Medulla oblongata (tissue), 1 donor: ENCODE data around the gene ICE1.
"Not testable (repeated sequence)": the region's sequence is repeated elsewhere in the genome, so short reads cannot be mapped to it uniquely, and the experiment has no call there.

ENCODE experiments used
- DNase-seq: peaks from one replicate; pipeline ENCODE4 v3.0.0-alpha.2; 2015; ENCODE audit errors: extremely low spot score

ICE1 gene

DNA sequence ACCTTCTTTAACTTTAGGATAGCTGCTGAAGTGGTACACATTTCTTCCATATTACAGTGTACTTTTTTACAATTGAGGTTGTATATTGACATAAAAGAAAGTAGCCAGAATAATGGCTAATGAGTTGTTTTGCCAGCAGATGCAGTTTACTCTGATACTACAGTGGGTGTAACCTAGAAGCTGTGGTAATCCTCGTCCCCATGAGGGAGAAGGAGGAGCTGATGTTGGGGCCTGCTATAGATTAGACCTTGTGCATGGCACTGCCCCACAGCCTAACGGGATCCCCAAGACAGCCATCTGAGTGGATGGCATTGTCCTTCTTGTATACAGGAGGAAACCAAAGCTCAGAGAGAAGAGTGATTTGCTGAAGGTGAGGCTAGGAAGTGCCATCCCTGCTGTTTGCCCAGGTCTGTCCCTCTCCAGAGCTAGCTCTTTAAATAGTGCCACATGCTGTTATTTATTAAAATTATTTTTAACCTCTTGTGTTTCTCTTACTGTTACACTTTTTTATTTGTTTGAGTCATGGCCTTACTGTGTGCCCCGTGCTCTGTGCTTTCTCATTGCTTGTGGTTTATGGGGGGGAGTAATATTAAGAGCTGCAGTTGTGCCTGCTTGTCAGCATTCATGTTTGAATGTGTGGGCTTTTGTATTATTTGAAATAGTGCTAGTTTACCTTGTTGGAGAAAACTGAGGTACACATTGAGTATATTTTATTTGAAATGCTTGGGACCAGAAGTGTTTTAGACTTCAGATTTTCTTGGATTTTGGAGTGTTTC lies 65.3 kb downstream of the ICE1 start:
- no peak for DNase-seq

DNA sequence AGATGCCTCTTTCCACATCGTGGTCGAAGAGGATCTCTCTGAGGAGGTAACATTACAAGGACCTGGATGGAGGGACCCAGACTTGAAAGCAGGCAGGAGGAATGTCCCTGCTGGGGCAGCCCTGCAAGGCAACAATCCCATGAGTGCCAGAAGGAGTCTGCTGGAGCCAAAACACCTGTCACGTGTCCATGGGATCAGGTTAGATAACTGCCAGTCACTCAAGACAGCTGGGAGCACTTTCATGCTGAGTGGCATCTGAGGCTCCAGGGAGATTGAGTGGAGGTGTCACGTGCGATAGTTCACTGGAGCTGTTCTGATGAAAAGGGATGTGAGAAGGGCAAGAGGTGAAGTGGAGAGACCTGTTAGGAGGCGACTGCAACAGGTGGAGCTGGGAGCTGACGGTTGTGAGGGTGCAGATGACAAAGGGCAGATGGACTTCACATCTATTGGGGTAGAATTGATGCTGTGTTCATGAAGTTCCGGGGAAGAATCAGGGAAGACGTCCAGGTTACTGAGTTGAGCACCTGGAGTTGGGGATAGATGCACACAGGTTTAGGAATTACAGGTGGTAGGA lies 68.4 kb downstream of the ICE1 start:
- DNase-seq: no peak

DNA sequence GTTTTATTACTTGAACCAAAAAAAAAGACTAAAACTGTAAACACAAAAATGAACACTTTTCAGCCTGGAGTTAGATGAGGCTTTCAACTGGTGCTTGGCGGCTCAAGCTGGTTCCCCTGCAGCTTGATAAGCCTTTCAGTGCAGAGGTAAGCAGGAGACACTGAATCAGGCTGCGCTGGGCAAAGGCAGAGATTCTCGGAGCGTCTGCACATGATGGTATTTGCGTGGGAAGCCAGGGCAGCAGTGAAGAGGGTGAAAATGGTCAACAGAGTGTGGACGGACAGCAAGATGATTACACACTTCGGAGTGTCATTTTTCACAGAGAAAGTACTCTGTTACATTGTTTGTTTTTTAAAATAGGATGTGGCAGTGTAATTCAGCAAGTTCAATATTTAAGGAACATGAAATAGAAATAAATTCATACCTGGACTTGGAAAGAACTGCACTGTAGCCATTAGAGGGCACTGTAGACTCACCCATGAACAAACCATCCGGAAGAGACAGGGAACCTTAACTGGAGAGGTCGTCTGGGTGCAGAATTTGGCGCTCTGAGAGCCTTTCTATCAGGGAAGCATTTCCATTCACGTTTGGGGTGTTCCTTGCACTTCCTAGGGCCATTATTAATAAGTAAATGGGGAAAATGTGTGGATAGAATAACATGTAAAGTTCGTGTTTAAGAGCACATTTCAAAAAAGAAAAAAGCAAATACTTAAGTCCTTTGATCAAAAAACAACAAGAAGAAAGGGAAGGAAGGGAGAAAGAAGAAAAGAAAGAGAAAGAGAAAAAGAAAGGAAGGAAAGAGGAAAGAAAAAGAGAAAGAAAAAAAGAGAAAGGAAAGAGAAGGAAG lies 69.8 kb downstream of the ICE1 start:
- DNase-seq: peak; percentile 58

DNA sequence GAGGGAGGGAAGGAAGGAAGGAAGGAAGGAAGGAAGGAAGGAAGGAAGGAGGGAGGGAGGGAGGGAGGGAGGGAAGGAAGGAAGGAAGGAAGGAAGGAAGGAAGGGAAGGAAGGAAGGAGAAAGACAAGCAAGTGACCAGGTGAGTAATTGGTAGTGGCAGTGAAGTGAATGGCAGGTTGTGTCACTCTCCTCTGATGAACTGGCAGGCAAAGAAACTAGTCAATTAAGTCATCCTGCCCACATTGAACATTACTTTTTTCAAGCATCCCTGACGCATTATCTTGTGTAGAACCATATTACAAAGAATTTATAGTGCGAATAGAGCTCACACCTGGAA lies 70.4 kb downstream of the ICE1 start:
- DNase-seq: not testable (repeated sequence)

DNA sequence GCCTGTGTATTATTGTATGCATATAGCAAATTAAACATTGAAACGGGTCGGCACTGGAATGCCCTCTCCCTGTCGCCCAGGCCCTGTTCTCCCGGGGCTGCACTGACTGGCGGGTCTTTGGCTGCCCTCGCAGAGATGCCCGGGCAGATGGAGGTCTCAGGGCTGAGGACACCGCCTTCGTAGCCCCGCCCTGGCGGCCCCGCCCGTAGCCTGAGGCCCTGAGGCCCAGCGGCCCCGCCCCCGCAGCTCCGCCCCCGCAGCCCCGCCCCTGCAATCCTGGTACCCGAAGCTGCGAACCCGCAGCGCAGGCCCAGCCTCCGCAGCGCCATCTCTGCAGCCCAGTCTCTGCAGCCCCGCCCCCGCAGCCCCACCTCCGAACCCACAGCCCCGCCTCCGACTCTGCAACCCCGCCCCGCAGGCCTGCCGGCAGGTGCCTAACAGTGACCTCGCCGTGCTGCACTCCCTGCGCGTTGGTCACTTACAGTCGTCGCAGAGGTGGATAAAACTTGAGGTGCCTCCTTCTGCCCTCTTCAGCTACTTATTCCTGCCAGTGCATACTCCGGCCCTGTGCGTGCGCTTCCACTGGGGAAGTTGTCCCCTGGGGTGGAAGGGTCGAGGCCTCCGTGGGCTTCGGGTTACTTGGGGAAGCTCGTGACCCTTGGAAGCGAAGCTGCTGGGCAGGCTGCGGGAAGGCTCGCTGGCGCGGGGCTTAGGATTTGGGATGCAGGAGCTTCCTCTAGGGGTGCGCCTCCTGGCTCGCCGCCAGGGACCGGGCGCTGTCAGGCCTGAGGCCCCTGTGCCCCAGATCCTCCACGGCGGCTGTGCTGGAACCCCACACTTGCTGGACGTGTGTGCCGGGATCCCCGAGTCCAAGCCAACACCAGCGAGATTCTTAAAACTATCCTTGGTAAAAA lies 72.3 kb downstream of the ICE1 start:
- peak; percentile 41 for DNase-seq

DNA sequence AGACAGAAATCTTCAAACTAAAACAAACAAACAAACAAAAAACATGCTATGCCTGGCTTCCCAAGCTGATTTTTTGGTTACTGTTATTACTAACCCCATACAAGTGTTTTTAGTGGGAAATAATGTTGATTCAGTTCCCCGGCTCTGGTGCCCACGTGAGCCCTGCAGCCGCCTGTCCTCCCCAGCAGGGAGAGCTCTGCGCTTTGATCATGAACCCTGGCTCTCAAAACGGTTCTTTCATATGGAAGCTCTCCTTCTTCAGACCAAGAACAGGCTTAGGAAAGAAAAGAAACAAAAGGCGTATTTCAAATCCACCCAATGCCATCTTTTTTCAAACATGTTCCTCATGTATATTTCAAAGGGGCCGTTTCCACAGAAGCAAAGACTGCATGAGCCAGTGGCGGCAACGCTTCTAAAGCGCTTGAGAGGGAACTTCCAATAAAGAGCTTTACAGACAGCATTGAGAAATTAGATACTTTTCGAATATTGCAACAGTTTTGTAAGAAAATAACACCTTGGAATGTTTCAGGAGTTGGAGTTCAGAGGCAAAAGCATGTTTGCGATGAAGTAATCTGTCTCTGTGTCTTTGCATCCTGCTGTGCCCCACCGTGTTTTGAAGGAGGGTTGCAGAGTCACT lies 74.8 kb downstream of the ICE1 start:
- peak; percentile 79 for DNase-seq

DNA sequence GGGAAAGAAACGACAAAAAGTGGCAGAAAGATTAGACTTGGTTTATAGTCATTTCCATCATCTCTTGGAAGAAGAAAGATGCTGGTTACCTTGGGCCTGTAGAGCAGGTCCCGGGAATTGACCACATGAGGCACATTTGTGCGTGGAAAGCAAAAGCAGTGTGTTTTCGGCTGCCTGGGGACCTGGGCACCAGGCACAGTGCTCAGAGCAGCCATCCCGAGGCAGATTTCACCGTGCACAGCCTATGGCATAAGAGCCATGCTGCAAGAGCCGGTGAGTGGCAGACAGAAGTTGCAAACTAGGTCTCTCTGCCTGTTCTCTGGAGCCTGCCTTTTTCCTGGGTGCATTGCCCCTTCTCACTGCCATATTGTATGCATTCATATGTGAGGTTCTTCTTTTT lies 77.0 kb downstream of the ICE1 start:
- no peak for DNase-seq

DNA sequence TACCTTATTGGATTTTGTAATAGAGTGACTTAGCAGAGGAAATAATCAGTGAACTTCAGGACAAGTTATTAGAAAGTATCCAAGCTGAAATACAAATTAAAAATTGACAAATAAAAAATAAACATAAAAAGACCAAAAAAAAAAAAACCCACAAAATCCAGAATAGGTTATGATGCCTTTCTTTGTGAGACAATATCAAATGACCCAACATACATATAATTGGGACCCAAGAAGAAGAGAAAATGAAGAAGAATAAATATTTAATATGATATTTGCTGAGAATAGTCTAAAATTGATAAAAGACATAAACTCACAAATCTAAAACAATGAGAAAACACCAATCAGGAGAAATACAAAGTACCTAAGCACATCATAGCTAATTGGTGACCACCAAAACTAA lies 81.8 kb downstream of the ICE1 start:
- no peak for DNase-seq

DNA sequence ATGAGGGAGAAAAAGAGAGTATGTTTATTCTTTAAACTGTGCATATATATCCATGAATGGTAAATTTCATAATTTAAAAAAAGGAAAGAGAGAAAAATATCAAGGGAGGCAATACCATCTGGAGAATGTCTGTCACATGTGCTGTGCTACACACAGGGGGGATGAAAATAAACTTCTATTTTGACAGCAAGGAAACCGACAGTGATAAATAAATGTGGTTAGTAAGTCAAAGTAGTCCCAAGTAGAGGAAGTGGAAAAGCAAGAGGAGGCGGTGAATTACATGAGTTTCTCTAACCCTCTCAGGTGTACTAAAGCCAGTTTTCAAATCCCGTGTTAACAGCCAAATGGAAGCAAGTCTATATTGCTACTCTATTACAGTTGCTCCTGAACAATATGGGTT lies 83.3 kb downstream of the ICE1 start:
- no peak for DNase-seq

DNA sequence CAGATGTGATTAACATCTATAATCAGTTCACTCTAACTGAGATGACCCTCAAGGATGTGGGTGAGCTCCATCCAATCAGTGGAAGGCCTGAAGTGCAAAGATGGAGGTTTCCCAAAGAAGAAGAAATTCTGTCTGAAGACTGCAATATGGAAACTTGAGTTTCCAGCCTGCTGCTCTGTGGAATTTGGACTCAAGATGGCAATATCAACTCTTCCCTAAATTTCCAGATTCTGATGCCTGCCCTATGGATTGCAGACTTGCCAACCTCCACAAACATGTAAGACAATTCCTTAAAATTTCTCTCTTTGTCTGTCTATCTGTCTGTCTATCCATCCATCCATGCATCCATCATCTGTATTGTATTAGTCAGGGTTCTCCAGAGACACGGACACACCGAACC lies 85.9 kb downstream of the ICE1 start:
- no peak for DNase-seq

DNA sequence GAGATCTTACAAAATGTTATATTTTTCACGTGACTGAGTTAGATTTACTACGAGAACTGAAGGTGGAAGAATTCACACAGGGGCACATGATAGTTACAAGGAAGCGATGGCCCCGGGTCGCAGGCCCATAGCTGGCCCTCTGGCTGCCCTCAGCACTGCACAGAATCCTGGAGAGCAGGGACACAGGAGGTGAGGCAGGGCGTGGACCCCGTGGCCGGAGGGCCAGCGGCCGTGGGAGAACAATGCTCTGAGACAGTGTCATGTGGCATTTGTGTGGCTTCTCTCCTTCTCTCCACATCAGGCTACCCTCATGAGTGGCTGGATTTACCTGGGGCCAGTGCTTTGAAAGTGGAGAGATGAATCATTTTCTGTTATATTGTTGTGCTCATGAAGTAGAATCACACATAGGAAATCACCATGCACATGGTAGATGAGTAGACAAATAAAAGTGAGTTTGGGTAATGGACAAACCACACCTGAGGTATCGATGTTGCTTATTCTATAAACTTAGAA lies 89.5 kb downstream of the ICE1 start:
- no peak for DNase-seq

DNA sequence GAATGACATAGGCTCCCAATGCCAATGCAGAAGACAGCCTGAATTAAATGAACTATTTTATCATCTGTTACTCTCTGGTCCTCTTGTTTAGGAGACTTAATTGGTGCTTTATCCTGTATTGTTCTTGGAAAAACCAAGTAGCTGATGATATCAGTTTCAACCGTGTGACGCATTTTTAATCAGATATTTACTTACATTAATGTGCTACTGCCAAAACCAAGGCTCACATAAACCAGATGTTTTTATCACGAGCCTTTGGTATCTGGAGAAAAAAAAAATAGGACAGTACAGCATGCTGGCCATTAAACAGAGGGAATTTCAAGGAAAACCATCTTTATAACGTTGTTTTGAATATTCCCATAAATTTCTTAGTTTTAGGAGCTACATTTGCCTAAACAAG lies 90.1 kb downstream of the ICE1 start:
- no peak for DNase-seq

DNA sequence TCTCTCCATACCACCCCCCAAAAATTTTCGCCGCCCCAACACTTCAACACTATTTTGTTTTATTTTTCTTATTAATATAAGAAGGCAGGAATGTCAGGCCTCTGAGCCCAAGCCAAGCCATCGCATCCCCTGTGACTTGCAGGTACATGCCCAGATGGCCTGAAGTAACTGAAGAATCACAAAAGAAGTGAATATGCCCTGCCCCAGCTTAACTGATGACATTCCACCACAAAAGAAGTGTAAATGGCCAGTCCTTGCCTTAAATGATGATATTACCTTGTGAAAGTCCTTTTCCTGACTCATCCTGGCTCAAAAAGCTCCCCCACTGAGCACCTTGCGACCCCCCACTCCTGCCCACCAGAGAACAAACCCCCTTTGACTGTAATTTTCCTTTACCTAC lies 98.1 kb downstream of the ICE1 start:
- DNase-seq: not testable (repeated sequence)

DNA sequence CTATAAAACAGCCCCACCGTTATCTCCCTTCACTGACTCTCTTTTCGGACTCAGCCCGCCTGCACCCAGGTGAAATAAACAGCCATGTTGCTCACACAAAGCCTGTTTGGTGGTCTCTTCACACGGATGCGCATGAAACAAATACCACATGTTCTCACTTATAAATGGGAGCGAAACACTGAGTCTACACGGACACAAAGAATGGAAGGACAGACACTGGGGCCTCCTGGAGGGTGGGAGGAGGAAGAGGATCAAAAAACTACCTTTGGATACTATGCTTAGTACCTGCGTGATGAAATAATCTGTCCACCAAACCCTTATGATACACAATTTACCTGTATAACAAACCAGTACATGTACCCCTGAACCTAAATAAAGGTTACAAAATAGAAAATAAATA lies 98.6 kb downstream of the ICE1 start:
- no peak for DNase-seq

DNA sequence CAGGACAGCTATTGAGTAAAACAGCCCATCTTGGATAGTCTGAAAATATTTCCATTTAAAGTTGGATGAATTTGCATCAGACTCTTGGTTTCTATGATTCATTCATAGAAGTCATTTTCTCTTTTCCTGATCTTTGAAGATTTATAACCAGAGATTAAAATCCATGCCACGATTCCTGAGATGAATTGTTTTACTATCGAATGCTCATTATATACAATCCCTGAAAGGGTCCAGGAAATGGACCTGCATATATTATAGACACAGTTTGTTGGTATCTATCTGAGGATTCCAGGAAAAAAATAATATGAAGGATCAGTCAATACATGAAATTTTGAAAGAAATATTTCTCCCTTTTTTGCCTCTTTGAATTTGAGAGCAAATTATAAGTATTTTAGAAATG lies 99.0 kb downstream of the ICE1 start:
- DNase-seq: no peak

DNA sequence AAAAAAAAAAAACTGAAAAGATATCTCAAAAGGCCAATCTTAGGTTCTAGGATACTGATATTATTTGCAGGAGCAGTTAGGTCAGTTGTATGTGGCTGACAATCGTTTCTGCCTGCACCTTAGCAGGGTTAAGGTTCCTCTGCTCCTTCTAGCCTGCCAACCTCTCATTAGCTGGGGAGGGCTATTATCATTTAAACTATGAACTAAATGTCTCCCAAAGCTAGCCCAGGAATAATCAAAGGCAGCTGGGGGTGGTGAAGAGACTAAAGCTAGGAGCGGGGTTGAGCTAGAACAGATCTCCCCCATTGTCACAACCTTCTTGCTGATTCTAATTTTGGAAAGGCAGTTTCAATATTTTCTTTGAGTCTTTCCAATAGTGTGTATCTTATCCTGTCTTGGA lies 99.9 kb downstream of the ICE1 start:
- DNase-seq: no peak

DNA sequence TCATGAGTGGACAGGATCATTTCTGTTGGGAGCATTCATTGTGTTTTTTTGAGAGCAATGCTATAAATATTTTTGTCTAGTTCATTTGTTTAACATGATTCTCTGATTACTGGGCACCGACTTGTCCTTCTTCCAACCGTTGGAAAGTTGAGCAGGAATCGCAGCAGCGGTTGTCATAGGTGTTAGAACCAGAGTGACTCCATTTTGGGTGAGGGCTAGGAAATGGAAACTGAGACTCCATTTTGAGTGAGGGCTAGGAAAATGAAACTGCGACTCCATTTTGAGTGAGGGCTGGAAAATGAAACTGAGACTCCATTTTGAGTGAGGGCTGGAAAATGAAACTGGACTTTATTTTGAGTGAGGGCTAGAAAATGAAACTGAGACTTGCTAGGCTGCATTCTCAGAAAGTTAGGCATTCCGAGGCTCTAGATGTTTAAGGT lies 100.6 kb downstream of the ICE1 start:
- no peak for DNase-seq

DNA sequence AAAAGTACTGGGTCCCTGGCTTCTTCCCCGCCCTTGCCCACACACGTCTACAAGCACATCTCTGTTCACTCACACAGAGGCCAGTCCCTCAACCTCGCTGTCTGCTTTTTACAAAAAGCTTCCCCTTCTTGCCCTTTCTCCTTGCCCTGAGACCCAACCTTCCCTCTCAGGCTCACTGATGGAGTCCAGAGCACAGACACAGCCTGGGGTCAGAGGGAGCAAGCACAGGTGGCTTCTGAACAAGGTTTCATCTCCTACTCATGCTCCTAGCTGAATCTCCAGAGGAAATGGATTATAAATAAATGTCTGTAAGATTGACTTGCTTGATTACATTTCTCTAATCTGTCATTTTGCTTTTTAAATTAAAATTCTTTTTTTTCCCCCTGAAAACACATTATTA lies 101.8 kb downstream of the ICE1 start:
- DNase-seq: no peak

DNA sequence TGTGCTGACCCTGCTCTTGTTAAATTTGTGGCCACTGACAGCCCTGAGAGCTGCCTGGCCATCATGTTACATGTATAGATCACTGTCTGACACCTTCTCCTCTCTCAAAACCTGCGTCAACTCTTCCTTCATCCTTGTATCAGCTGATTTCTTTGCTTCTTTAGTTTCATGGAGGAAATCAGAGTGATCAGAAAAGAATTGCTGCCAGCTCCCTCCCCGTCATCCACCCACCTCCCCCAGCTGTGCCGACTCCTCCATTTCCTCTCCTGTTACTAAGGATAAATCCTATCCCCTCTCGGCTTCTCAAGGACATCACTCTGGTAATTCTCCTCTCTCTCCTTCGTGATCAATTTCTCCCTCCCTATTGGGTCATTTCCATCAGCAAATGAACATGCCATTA lies 108.9 kb downstream of the ICE1 start:
- DNase-seq: no peak

DNA sequence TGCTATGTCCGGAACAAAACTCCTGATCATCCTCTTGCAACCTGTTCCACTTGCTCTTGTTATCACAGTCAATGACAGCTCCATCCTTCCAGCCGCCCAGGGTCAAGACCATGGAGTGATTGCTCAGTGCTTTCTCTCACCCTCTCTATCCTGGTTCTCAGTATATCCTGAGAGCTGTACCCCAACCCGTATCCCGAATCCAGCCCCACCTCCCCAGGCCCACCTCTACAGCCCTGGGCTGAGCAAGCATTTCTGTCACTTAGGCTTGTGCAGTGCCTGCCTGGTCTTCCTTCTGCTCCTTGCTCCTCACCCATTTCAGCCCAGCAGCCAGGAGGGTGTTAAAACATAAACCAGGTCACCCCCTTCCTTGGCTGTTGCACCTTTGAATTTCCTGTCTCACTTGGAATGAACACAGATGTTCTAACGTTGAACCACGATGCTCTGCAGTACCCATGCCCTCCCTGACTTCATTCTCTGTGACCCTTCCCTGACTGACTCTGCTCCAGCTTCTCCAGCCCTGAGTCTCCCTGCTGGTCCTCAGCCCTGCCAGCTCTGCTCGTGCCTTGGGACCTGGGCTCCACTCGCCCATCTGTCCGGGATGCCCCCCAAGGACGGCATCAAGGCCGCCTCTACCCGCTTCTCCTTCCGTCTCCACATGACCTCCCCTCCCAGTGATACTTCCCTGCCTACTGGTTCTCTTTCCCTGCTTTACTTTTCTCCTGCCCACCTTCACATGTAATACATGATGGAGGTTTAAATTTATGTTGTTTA lies 110.0 kb downstream of the ICE1 start:
- DNase-seq: no peak
